ENCODE results near the gene CNDP1.
"Not testable (repeated sequence)": the region's sequence is repeated elsewhere in the genome, so short reads cannot be mapped to it uniquely, and the experiment has no call there.

CNDP1 gene

DNA sequence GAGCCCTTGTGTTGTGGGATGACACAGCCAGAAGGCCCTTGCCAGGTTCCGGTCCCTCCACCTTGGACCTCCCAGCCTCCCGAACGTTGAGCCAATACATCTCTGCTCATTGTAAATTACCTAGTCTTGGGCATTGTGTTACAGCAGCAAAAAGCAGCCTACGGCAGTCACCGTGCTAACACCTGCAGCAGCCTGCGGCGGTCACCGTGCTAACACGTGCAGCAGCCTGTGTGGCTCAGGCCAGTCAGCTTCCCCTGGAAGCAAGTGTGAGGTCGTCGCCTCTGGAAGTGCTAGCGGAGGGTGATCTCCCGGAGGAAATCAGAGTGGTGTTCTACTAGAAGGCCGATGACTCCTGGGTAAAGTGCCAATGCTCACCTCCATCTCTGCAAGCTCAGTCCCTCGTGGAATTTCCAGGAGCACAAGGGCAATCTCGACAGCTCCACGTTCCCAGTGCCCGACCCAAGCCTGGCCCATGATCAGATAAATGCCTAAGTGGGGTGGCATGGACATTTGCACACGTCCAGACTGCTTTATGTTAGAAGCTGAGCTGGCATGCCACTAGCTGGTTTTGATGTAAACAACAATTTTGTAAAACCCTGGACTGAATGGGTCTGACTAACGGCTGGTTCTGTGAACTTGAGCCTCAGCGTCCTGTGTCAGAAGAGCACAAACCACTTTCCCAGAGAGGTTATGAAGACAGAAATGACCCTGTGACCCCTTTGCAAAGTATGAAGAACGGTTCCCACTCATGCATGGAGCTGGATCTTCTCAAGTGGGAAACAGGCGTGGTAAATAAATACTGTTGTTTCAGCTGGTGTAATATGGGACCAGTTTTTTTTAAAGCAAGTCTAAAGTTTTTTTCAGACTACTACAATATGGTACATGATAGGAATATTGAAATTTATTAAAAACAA is 11.4 kb upstream of the CNDP1 start:
- no peak overlapping the region for H3K4me3 ChIP-seq (ENCODE audit: low read depth, low read length)
- no peaks in the 10 kb centered on the region for H3K27me3 ChIP-seq (ENCODE audit: control insufficient read depth, insufficient read depth, low read length)
- no peaks in the 10 kb centered on the region for H3K9me3 ChIP-seq (ENCODE audit: control insufficient read depth, low read length)
- H3K36me3 ChIP-seq (ENCODE audit: control insufficient read depth, insufficient read depth, low read length) = no peaks in the 10 kb centered on the region
- H3K27ac ChIP-seq = no peak overlapping the region
- no peaks in the 10 kb centered on the region for H3K79me2 ChIP-seq
- H3K4me1 ChIP-seq = no peaks in the 10 kb centered on the region
- no peak overlapping the region for H3K9ac ChIP-seq
- TF ChIP-seq, protein P1, sequence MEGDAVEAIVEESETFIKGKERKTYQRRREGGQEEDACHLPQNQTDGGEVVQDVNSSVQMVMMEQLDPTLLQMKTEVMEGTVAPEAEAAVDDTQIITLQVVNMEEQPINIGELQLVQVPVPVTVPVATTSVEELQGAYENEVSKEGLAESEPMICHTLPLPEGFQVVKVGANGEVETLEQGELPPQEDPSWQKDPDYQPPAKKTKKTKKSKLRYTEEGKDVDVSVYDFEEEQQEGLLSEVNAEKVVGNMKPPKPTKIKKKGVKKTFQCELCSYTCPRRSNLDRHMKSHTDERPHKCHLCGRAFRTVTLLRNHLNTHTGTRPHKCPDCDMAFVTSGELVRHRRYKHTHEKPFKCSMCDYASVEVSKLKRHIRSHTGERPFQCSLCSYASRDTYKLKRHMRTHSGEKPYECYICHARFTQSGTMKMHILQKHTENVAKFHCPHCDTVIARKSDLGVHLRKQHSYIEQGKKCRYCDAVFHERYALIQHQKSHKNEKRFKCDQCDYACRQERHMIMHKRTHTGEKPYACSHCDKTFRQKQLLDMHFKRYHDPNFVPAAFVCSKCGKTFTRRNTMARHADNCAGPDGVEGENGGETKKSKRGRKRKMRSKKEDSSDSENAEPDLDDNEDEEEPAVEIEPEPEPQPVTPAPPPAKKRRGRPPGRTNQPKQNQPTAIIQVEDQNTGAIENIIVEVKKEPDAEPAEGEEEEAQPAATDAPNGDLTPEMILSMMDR (IDR thresholded peaks at IDR 0.05) = no peak
- H2AFZ ChIP-seq = no peak overlapping the region
- no peak overlapping the region for H3K4me2 ChIP-seq (ENCODE audit: low read length)

DNA sequence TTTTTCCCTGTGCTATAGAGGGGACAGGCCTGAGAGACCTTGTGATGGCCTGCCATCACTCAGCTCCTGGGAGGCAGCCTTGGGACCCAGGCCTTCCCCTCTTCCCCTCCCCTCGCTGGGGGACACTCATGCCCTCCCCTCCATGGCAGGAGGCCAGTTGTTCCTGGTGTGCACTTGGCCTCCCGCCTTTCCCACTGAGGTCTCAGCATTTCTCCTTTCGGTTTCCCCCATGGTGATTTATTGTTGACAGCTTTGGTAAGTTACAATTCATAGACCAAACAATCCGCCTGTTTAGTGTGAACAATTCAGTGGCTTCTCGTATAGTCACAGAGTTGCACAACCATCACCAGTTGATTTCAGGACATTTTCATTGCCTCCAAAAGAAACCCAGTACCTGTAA is 10.2 kb upstream of the CNDP1 start:
- H3K4me2 ChIP-seq (ENCODE audit: low read length) = no peak overlapping the region
- H3K4me1 ChIP-seq = no peaks in the 10 kb centered on the region
- H3K36me3 ChIP-seq (ENCODE audit: control insufficient read depth, insufficient read depth, low read length) = no peaks in the 10 kb centered on the region
- H3K9ac ChIP-seq = no peak overlapping the region
- no peaks in the 10 kb centered on the region for H3K27me3 ChIP-seq (ENCODE audit: control insufficient read depth, insufficient read depth, low read length)
- H3K4me3 ChIP-seq (ENCODE audit: low read depth, low read length) = no peak overlapping the region
- no peaks in the 10 kb centered on the region for H3K9me3 ChIP-seq (ENCODE audit: control insufficient read depth, low read length)
- H3K79me2 ChIP-seq = no peaks in the 10 kb centered on the region
- TF ChIP-seq, protein P1 (IDR thresholded peaks at IDR 0.05) = no peak
- no peak overlapping the region for H3K27ac ChIP-seq
- no peak overlapping the region for H2AFZ ChIP-seq

DNA sequence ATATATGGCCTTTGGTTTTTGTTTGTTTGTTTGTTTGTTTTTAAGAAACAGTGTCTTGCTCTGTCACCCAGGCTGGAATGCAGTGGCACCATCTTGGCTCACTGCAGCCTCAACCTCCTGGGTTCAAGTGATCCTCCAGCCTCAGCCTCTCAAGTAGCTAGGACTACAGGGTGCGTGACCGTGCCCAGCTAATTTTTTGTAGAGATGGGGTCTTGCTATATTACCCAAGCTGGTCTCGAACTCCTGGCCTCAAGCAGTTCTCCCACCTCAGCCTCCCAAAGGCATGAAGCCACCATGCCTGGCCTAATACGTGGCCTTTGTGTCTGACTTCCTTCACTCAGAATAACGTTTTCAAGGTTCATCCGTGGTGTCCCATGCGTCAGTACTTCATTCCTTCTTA is 9.4 kb upstream of the CNDP1 start:
- not testable (repeated sequence) for H3K9ac ChIP-seq; H3K4me1 ChIP-seq; H3K27ac ChIP-seq; H3K9me3 ChIP-seq (ENCODE audit: control insufficient read depth, low read length); H3K4me2 ChIP-seq (ENCODE audit: low read length); H3K79me2 ChIP-seq; H3K36me3 ChIP-seq (ENCODE audit: control insufficient read depth, insufficient read depth, low read length); H2AFZ ChIP-seq; H3K27me3 ChIP-seq (ENCODE audit: control insufficient read depth, insufficient read depth, low read length); H3K4me3 ChIP-seq (ENCODE audit: low read depth, low read length)

DNA sequence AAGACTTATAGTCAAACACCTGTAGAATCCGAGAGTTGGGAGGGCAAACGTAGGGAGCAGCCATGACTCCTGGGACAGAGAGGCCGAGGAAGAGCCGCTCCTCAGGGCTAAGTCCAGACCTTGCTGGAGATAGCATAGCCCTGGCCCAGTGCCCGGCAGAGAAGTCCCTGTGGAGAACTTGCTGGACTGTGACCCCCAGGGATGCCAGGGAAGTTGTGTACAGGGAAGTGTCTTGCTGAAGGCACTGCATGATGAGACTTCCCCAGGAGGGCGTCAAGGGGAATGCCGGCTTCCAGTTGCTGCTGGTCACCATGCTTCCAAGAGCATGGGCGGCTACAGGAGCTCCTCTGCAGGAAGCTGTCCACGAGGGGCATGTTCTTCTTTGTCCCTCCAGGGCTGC is 8.6 kb upstream of the CNDP1 start:
- H3K9me3 ChIP-seq (ENCODE audit: control insufficient read depth, low read length) = no peaks in the 10 kb centered on the region
- H3K4me3 ChIP-seq (ENCODE audit: low read depth, low read length) = no peak overlapping the region
- no peaks in the 10 kb centered on the region for H3K36me3 ChIP-seq (ENCODE audit: control insufficient read depth, insufficient read depth, low read length)
- no peak overlapping the region for H2AFZ ChIP-seq
- TF ChIP-seq, protein P1 (IDR thresholded peaks at IDR 0.05) = no peak
- no peak overlapping the region for H3K4me2 ChIP-seq (ENCODE audit: low read length)
- no peaks in the 10 kb centered on the region for H3K79me2 ChIP-seq
- no peaks in the 10 kb centered on the region for H3K27me3 ChIP-seq (ENCODE audit: control insufficient read depth, insufficient read depth, low read length)
- no peak overlapping the region for H3K27ac ChIP-seq
- H3K9ac ChIP-seq = no peak overlapping the region
- H3K4me1 ChIP-seq = no peaks in the 10 kb centered on the region

DNA sequence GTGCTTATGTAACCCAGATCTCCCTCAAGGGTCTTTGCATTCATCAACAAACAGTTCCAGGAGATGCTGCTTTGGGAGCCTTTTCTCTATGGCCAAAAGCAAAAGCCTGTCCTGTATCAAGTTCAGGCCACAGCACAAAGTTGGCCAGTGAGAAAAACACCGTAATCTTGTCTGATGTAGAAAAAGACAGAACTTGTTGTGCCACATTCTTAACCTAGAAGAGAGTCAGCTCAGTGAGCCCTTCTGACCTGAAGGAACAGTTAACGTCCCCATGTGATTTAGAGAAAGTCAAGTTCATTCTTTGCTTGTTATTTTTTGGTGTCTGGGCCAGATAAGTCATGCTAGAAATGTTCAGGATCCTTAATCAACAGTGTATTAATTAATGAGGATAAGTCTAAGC is 7.8 kb upstream of the CNDP1 start:
- no peak overlapping the region for H3K9ac ChIP-seq
- H3K36me3 ChIP-seq (ENCODE audit: control insufficient read depth, insufficient read depth, low read length) = no peaks in the 10 kb centered on the region
- H3K9me3 ChIP-seq (ENCODE audit: control insufficient read depth, low read length) = no peaks in the 10 kb centered on the region

More for the DNA sequence above, 7.8 kb upstream of the CNDP1 start:
- no peaks in the 10 kb centered on the region for H3K79me2 ChIP-seq
- H3K27me3 ChIP-seq (ENCODE audit: control insufficient read depth, insufficient read depth, low read length) = no peaks in the 10 kb centered on the region
- H2AFZ ChIP-seq = no peak overlapping the region
- H3K4me3 ChIP-seq (ENCODE audit: low read depth, low read length) = no peak overlapping the region
- H3K27ac ChIP-seq = no peak overlapping the region
- H3K4me2 ChIP-seq (ENCODE audit: low read length) = no peak overlapping the region
- TF ChIP-seq, protein P1 (IDR thresholded peaks at IDR 0.05) = no peak
- no peaks in the 10 kb centered on the region for H3K4me1 ChIP-seq

Measured in parathyroid adenoma (tissue), 2 donors.